LNCaP clone FGC (cell line): ENCODE measurements around the gene NTPCR.
A peak's percentile ranks its signal among the peaks of the same experiment; 100 is the strongest.

ENCODE experiments used
- DNase-seq: peaks from one replicate; pipeline ENCODE4 v3.0.0-alpha.2; 2011; ENCODE audit warnings: low read depth
- H3K4me3 ChIP-seq: 2 replicates; pipeline ENCODE4 v1.5.1; 2011; ENCODE audit warnings: mild to moderate bottlenecking, low read depth, low read length, control low read depth
- TF ChIP-seq, protein P1 (sequence below): IDR thresholded peaks from 2 replicates; pipeline ENCODE4 v1.5.1; 2012; ENCODE audit warnings: mild to moderate bottlenecking; ENCODE audit not compliant: control insufficient read depth, insufficient read depth; ENCODE audit errors: extremely low read depth

The NTPCR gene

GRCh38 chr1:232951605-232952004 lies 1.2 kb downstream of the NTPCR start:
- TF ChIP-seq, protein P1, sequence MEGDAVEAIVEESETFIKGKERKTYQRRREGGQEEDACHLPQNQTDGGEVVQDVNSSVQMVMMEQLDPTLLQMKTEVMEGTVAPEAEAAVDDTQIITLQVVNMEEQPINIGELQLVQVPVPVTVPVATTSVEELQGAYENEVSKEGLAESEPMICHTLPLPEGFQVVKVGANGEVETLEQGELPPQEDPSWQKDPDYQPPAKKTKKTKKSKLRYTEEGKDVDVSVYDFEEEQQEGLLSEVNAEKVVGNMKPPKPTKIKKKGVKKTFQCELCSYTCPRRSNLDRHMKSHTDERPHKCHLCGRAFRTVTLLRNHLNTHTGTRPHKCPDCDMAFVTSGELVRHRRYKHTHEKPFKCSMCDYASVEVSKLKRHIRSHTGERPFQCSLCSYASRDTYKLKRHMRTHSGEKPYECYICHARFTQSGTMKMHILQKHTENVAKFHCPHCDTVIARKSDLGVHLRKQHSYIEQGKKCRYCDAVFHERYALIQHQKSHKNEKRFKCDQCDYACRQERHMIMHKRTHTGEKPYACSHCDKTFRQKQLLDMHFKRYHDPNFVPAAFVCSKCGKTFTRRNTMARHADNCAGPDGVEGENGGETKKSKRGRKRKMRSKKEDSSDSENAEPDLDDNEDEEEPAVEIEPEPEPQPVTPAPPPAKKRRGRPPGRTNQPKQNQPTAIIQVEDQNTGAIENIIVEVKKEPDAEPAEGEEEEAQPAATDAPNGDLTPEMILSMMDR = no peak
- no peak for DNase-seq
- H3K4me3 ChIP-seq = peak overlapping the region; percentile 79

- peak; percentile 40 for DNase-seq
- no peak overlapping the region for H3K4me3 ChIP-seq
- TF ChIP-seq, protein P1 = peak; percentile 53
Measured at GRCh38 chr1:232952514-232953499, 2.4 kb downstream of the NTPCR start.

DNA sequence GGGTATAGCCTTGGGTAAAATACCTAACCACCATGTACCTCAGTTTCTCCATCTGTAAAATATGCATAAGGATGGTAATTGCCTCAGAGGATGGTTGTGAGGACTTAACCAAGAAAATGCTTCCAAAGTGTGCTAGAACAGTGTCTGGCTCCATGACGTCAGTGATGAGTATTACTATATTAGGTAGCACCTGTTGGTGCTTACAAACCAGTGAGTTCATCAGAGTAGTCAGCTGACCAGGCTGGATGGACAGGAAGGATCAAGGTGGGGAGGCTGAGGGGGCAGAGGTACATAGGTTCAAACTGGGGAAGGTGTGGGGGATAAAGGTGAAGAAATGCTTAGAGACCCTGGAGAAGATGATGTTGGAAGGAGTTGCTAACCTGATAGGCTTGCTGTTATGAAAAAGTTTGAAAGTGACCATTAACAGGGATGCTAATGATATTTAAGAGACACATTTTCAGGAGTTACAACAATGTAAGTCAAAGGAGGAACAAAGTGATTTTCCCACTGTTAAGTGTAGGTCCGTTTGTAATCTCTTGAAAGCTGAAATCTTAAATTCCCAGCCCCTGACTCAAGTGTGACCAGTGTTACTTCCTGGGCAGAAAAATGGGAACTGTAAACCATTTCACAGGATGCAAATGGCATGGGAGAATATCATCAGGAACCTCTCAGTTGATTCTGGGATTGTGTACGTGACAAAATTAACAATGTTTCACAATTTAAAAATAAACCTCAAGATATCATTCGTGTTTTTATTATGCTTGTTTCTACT lies 4.4 kb downstream of the NTPCR start:
- DNase-seq = no peak
- H3K4me3 ChIP-seq = no peak overlapping the region
- TF ChIP-seq, protein P1 = no peak

GRCh38 chr1:232956081-232956480 lies 5.7 kb downstream of the NTPCR start:
- DNase-seq = no peak
- no peak overlapping the region for H3K4me3 ChIP-seq
- TF ChIP-seq, protein P1 = no peak

- DNase-seq = no peak
- TF ChIP-seq, protein P1 = no peak
- H3K4me3 ChIP-seq = no peak overlapping the region
Measured at GRCh38 chr1:232958067-232958466, 7.7 kb downstream of the NTPCR start.

DNA sequence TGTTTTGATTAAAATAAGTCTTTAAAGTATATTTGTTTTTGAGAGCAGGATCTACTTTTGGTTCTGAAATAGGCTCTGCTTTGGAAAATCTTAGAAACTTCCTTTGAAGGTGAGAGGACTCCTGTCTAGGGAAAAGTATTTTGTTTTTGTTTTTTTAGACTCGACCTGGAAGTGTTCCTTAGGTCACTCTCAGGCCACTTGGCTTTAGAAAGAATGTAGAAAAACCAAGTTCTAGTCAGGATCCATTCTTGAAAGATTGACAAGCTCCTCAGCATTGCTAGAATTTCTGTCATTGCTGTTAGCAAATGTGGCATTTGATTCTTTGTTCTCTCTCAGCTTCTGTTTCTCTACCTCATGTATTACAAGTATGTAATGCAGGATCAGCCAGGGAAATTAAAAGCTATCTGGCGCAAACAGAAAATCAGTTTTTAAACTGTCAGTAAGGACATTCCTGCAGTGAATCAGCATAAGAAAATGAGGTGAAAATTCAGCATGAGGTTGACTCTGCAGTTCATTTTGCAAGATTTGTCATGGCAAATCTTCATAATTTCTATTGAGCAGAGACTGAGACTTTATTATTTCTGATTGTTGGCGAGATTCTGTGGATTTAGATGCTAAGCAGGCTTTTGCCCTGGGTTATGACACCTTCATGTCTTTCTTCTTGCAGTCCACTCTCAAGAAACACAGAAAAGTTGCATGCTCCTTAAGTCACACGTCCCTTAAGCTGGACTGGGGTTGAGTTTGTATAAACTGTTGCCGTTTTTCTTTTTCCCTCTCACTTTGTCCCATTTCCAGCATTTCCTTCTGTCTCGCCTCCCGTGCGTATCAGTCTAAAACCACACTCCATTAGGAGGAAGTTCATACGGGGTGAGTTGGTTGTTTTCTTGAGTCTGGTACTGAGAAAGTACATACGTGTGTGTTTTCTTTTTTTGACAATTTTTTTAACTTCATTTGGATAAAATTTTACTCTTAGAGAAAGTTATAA lies 12.6 kb downstream of the NTPCR start:
- no peak for DNase-seq
- H3K4me3 ChIP-seq = no peak overlapping the region
- TF ChIP-seq, protein P1 = no peak
